Type B pancreatic cell (in vitro differentiated cells): ENCODE results near the gene SUSD5. TPM values are rescaled to one million over a fixed set of nuclear protein-coding genes. Genes with fewer than 3 reads are reported as not detected.
A peak's percentile ranks its signal among the peaks of the same experiment; 100 is the strongest.

Source experiments
- DNase-seq: peaks from one replicate; pipeline ENCODE4 v3.0.0; 2021; ENCODE audit warnings: mixed read lengths; ENCODE audit not compliant: unreplicated experiment; ENCODE audit errors: extremely low spot score
- H3K27ac Mint-ChIP-seq: 2 replicates; pipeline ENCODE4 v1.8.0; 2021; ENCODE audit warnings: mild to moderate bottlenecking, mixed read lengths
- H3K27me3 Mint-ChIP-seq: 2 replicates; pipeline ENCODE4 v1.8.0; 2021; ENCODE audit warnings: mixed read lengths
- H3K36me3 Mint-ChIP-seq: 2 replicates; pipeline ENCODE4 v1.8.0; 2021; ENCODE audit warnings: mixed read lengths
- H3K4me1 Mint-ChIP-seq: one replicate; pipeline ENCODE4 v1.8.0; 2021; ENCODE audit warnings: mixed read lengths; ENCODE audit not compliant: unreplicated experiment
- H3K4me3 Mint-ChIP-seq: 2 replicates; pipeline ENCODE4 v1.8.0; 2021; ENCODE audit warnings: mild to moderate bottlenecking, mixed read lengths
- H3K9me3 Mint-ChIP-seq: 2 replicates; pipeline ENCODE4 v1.8.0; 2021; ENCODE audit warnings: mixed read lengths
- CTCF ChIP-seq: fragments of 200-600 bp; sonication (generic); conservative IDR thresholded peaks from 2 replicates; pipeline ENCODE4 v1.5.0; 2021; ENCODE audit warnings: antibody characterized with exemption, mild to moderate bottlenecking
- total RNA-seq: library from RNA; stranded (reverse); gene quantifications from 2 replicates; pipeline ENCODE4 v1.2.1, GENCODE V29; 2021; ENCODE audit warnings: low replicate concordance

SUSD5 gene
- total RNA-seq, 1 donor from 2014 or later: 3.3 TPM

- TF ChIP-seq CTCF: no peak
Measured at GRCh38 chr3:33231756-33232465, 13.3 kb upstream of the SUSD5 start.

GRCh38 chr3:33229947-33230346 is 11.3 kb upstream of the SUSD5 start:
- Mint-ChIP-seq H3K36me3 (no peaks in the 10 kb centered on the region), H3K27ac (no peak overlapping the region), H3K9me3 (peaks cover 5% of the 10 kb centered on the region), H3K4me1 (peaks cover 8% of the 10 kb centered on the region), H3K27me3 (peaks cover 4% of the 10 kb centered on the region), H3K4me3 (no peak overlapping the region)
- no peak for TF ChIP-seq CTCF
- no peak for DNase-seq

More at GRCh38 chr3:33231756-33232465, 13.3 kb upstream of the SUSD5 start:
- Mint-ChIP-seq H3K36me3 (no peaks in the 10 kb centered on the region), H3K4me1 (peaks cover 8% of the 10 kb centered on the region), H3K4me3 (no peak overlapping the region), H3K9me3 (peaks cover 5% of the 10 kb centered on the region), H3K27me3 (peaks cover 4% of the 10 kb centered on the region), H3K27ac (no peak overlapping the region)
- no peak for DNase-seq

GRCh38 chr3:33229066-33229465 is 10.5 kb upstream of the SUSD5 start:
- peaks cover 5% of the 10 kb centered on the region for H3K9me3 Mint-ChIP-seq
- TF ChIP-seq CTCF: no peak

GRCh38 chr3:33221241-33221640 is 2.6 kb upstream of the SUSD5 start:
- Mint-ChIP-seq H3K27me3 (peaks cover 66% of the 10 kb centered on the region), H3K27ac (no peak overlapping the region), H3K4me1 (peaks cover 6% of the 10 kb centered on the region), H3K9me3 (peaks cover 4% of the 10 kb centered on the region), H3K36me3 (no peaks in the 10 kb centered on the region), H3K4me3 (no peak overlapping the region)
- TF ChIP-seq CTCF: no peak
- DNase-seq: no peak

More at GRCh38 chr3:33229066-33229465, 10.5 kb upstream of the SUSD5 start:
- Mint-ChIP-seq H3K36me3 (no peaks in the 10 kb centered on the region), H3K27me3 (peaks cover 10% of the 10 kb centered on the region), H3K4me1 (peaks cover 8% of the 10 kb centered on the region), H3K4me3 (no peak overlapping the region), H3K27ac (no peak overlapping the region)
- no peak for DNase-seq

- Mint-ChIP-seq H3K27me3 (peaks cover 80% of the 10 kb centered on the region), H3K4me1 (peaks cover 6% of the 10 kb centered on the region), H3K27ac (no peak overlapping the region), H3K9me3 (peaks cover 4% of the 10 kb centered on the region), H3K36me3 (no peaks in the 10 kb centered on the region), H3K4me3 (peak overlapping the region; percentile 82)
- no peak for TF ChIP-seq CTCF
- DNase-seq: no peak
Measured at GRCh38 chr3:33219175-33219487, 521 bp upstream of the SUSD5 start.
